Chondrocyte (in vitro differentiated cells): Measurements from ENCODE around the gene EME1. TPM values are rescaled to one million over a fixed set of nuclear protein-coding genes. Genes with fewer than 3 reads are reported as not detected.

Source experiments
- DNase-seq: peaks from one replicate; pipeline ENCODE4 v3.0.0; 2021; ENCODE audit warnings: mixed read lengths, low spot score
- H3K27ac Mint-ChIP-seq: one replicate; pipeline ENCODE4 v1.8.0; 2021; ENCODE audit warnings: mild to moderate bottlenecking, moderate library complexity, mixed read lengths; ENCODE audit not compliant: unreplicated experiment
- H3K27me3 Mint-ChIP-seq: 2 replicates; pipeline ENCODE4 v1.8.0; 2021; ENCODE audit warnings: low read depth, mixed read lengths
- H3K36me3 Mint-ChIP-seq: 2 replicates; pipeline ENCODE4 v1.8.0; 2021; ENCODE audit warnings: low read depth, mixed read lengths
- H3K4me1 Mint-ChIP-seq: 2 replicates; pipeline ENCODE4 v1.8.0; 2021; ENCODE audit warnings: low read depth, mild to moderate bottlenecking, mixed read lengths
- H3K4me3 Mint-ChIP-seq: one replicate; pipeline ENCODE4 v1.8.0; 2021; ENCODE audit warnings: mild to moderate bottlenecking, moderate library complexity, mixed read lengths; ENCODE audit not compliant: unreplicated experiment
- H3K9me3 Mint-ChIP-seq: 2 replicates; pipeline ENCODE4 v1.8.0; 2021; ENCODE audit warnings: low read depth, mixed read lengths
- CTCF ChIP-seq: fragments of 200-600 bp; sonication (generic); IDR thresholded peaks from 2 replicates; pipeline ENCODE4 v1.5.0; 2021; ENCODE audit warnings: antibody characterized with exemption, mild to moderate bottlenecking, moderate library complexity
- total RNA-seq: library from RNA; stranded (reverse); gene quantifications from 3 replicates; pipeline ENCODE4 v1.2.1, GENCODE V29; 2021

The EME1 gene
- total RNA-seq, 1 donor from 2014 or later = 1.9 TPM

- H3K9me3 Mint-ChIP-seq = no peaks in the 10 kb centered on the region
- peaks cover 27% of the 10 kb centered on the region for H3K4me1 Mint-ChIP-seq
- TF ChIP-seq CTCF = no peak
- H3K27ac Mint-ChIP-seq = peak overlapping the region; percentile 36
- H3K36me3 Mint-ChIP-seq = peaks cover 11% of the 10 kb centered on the region
- H3K27me3 Mint-ChIP-seq = no peaks in the 10 kb centered on the region
- DNase-seq = no peak
- no peak overlapping the region for H3K4me3 Mint-ChIP-seq
These were observed 20.8 kb upstream of the EME1 start for GRCh38 chr17:50352072-50352692.

- peaks cover 11% of the 10 kb centered on the region for H3K36me3 Mint-ChIP-seq
- H3K4me3 Mint-ChIP-seq = no peak overlapping the region
- no peaks in the 10 kb centered on the region for H3K9me3 Mint-ChIP-seq
- H3K27me3 Mint-ChIP-seq = no peaks in the 10 kb centered on the region
- TF ChIP-seq CTCF = no peak
- no peak overlapping the region for H3K27ac Mint-ChIP-seq
- H3K4me1 Mint-ChIP-seq = peaks cover 19% of the 10 kb centered on the region
- DNase-seq = no peak
These were observed 20.1 kb upstream of the EME1 start for GRCh38 chr17:50352693-50353599.

- H3K27me3 Mint-ChIP-seq = no peaks in the 10 kb centered on the region
- H3K27ac Mint-ChIP-seq = no peak overlapping the region
- H3K4me3 Mint-ChIP-seq = no peak overlapping the region
- DNase-seq = no peak
- TF ChIP-seq CTCF = no peak
- peaks cover 11% of the 10 kb centered on the region for H3K36me3 Mint-ChIP-seq
- H3K9me3 Mint-ChIP-seq = no peaks in the 10 kb centered on the region
- peaks cover 11% of the 10 kb centered on the region for H3K4me1 Mint-ChIP-seq
These were observed 19.3 kb upstream of the EME1 start for GRCh38 chr17:50353600-50354195.

GRCh38 chr17:50354198-50354597 lies 18.8 kb upstream of the EME1 start:
- TF ChIP-seq CTCF = no peak
- H3K4me1 Mint-ChIP-seq = peaks cover 6% of the 10 kb centered on the region
- H3K27me3 Mint-ChIP-seq = no peaks in the 10 kb centered on the region
- peaks cover 11% of the 10 kb centered on the region for H3K36me3 Mint-ChIP-seq
- no peaks in the 10 kb centered on the region for H3K9me3 Mint-ChIP-seq
- DNase-seq = no peak
- H3K4me3 Mint-ChIP-seq = no peak overlapping the region
- H3K27ac Mint-ChIP-seq = no peak overlapping the region

GRCh38 chr17:50354776-50355175 lies 18.3 kb upstream of the EME1 start:
- H3K36me3 Mint-ChIP-seq = peaks cover 11% of the 10 kb centered on the region
- DNase-seq = no peak
- H3K27me3 Mint-ChIP-seq = no peaks in the 10 kb centered on the region
- no peak overlapping the region for H3K4me3 Mint-ChIP-seq
- no peak for TF ChIP-seq CTCF
- peaks cover 5% of the 10 kb centered on the region for H3K4me1 Mint-ChIP-seq
- H3K27ac Mint-ChIP-seq = no peak overlapping the region
- no peaks in the 10 kb centered on the region for H3K9me3 Mint-ChIP-seq
